BJ (cell line): Measurements from ENCODE around the gene TNRC6B. TPM values are rescaled to one million over a fixed set of nuclear protein-coding genes. Genes with fewer than 3 reads are reported as not detected.
"Not testable (repeated sequence)": the region's sequence is repeated elsewhere in the genome, so short reads cannot be mapped to it uniquely, and the experiment has no call there.

Experiments
- CTCF ChIA-PET: fragments of 350-600 bp; formaldehyde crosslinking; extraction: SDS; loops from one replicate; lab custom pipeline; 2021; ENCODE audit warnings: antibody characterized with exemption, inconsistent platforms; lab: Yijun Ruan, JAX
- POLR2A ChIA-PET: fragments of 300-600 bp; sonication (Branson Sonifier 250); formaldehyde crosslinking; extraction: SDS; loops from one replicate; lab custom pipeline; 2021; ENCODE audit warnings: antibody characterized with exemption; lab: Charles Lee
- DNase-seq: peaks from one replicate; pipeline ENCODE4 v3.0.0-alpha.2; 2011; ENCODE audit warnings: low read depth
- H3K27me3 ChIP-seq: 2 replicates; pipeline ENCODE4 v1.6.0; 2011; ENCODE audit warnings: low read length; ENCODE audit not compliant: control insufficient read depth, insufficient read depth
- H3K36me3 ChIP-seq: 2 replicates; pipeline ENCODE4 v1.5.1; 2011; ENCODE audit warnings: low read length; ENCODE audit not compliant: control insufficient read depth, insufficient read depth
- H3K4me3 ChIP-seq: 2 replicates; pipeline ENCODE4 v1.5.1; 2011; ENCODE audit warnings: low read depth, mild to moderate bottlenecking, control low read depth, low read length
- CTCF ChIP-seq: IDR thresholded peaks from 2 replicates; pipeline ENCODE4 v1.5.1; 2011; ENCODE audit warnings: low read depth, mild to moderate bottlenecking, control low read depth, inconsistent platforms, low read length, moderate library complexity; ENCODE audit not compliant: insufficient read depth
- polyA plus RNA-seq: library from polyadenylated mRNA; depleted of rRNA; stranded (reverse); fragments of >200 nt; gene quantifications from 2 replicates; pipeline ENCODE4 v1.2.3, GENCODE V29; 2011

The TNRC6B gene
- polyA plus RNA-seq, 1 experiment: 8.0 TPM

DNA sequence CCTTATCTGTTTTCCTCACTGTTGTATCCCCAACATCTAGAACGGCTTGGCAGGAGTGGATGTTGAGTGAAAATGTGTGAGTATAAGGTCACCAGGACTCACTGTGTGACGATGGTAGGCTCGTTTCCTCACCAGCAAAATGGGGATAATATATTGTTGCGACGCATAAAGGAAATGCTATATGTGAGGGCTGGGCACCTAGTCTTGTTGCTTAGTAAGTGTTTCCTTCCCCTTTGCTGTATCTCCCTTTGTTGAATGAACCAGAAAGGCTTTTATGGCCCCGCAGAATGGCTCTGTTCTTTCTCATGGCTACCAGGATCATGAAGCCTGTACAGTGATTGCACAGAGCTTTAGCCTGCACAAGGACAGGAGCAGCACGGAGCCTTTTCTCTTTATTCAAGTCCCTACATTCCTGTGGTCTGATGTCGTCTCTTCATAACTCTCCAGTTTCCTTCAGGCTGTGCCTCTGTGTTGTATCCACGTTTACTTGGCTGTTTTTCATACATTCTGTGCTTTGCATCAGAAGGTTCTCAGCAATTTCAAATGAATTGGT is 5.4 kb downstream of the TNRC6B start:
- CTCF ChIA-PET: interaction anchor here (1.0 to 1.2 kb wide), 2 partner anchors 14 to 146 kb away, joined by 3 read pairs; no protein-coding TSS in a partner anchor

GRCh38 chr22:40183603-40184002 is 5.9 kb downstream of the TNRC6B start:
- CTCF ChIA-PET: interaction anchor here (1.0 to 1.2 kb wide), 2 partner anchors 13 to 146 kb away, joined by 3 read pairs; no protein-coding TSS in a partner anchor
- H3K27me3 ChIP-seq, H3K4me3 ChIP-seq, DNase-seq, POLR2A ChIA-PET, H3K36me3 ChIP-seq: not testable (repeated sequence)

More for the DNA sequence above, 5.4 kb downstream of the TNRC6B start:
- no peak for TF ChIP-seq CTCF
- H3K4me3 ChIP-seq: no peak overlapping the region
- no peaks in the 10 kb centered on the region for H3K27me3 ChIP-seq
- H3K36me3 ChIP-seq: no peaks in the 10 kb centered on the region
- POLR2A ChIA-PET: interaction anchor here (0.6 kb wide), 1 partner anchor 553 kb away, joined by 13 read pairs; no protein-coding TSS in a partner anchor
- DNase-seq: peak; percentile 84

GRCh38 chr22:40187389-40187788 is 9.7 kb downstream of the TNRC6B start:
- ChIA-PET POLR2A (no interaction called here), CTCF (no interaction called here)
- no peaks in the 10 kb centered on the region for H3K36me3 ChIP-seq
- no peaks in the 10 kb centered on the region for H3K27me3 ChIP-seq
- H3K4me3 ChIP-seq: no peak overlapping the region
- no peak for TF ChIP-seq CTCF
- DNase-seq: no peak

GRCh38 chr22:40189997-40190396 is 12.3 kb downstream of the TNRC6B start:
- TF ChIP-seq CTCF: no peak
- CTCF ChIA-PET: no interaction called here
- no peak for DNase-seq
- H3K36me3 ChIP-seq: peaks cover 2% of the 10 kb centered on the region; the same call in 1 of the 2 replicates
- POLR2A ChIA-PET: no interaction called here
- H3K27me3 ChIP-seq: no peaks in the 10 kb centered on the region
- no peak overlapping the region for H3K4me3 ChIP-seq

- H3K36me3 ChIP-seq: peaks cover 2% of the 10 kb centered on the region; the same call in 1 of the 2 replicates
- ChIA-PET POLR2A (no interaction called here), CTCF (no interaction called here)
- TF ChIP-seq CTCF: no peak
- no peak for DNase-seq
- no peak overlapping the region for H3K4me3 ChIP-seq
- H3K27me3 ChIP-seq: no peaks in the 10 kb centered on the region
Measured at GRCh38 chr22:40190501-40190900, 12.8 kb downstream of the TNRC6B start.
